Karpas-422 (cell line): ENCODE measurements around the gene TP73. TPM values are rescaled to one million over a fixed set of nuclear protein-coding genes. Genes with fewer than 3 reads are reported as not detected.

ENCODE experiments used
- DNase-seq: peaks from one replicate; pipeline ENCODE4 v3.0.0-alpha.2; 2015
- H2AFZ ChIP-seq: fragments of 200-600 bp; sonication (generic); 2 replicates; pipeline ENCODE4 v1.6.1; 2014; ENCODE audit warnings: antibody characterized with exemption, low read length, mixed read lengths
- H3K27ac ChIP-seq: fragments of 200-600 bp; sonication (generic); 2 replicates; pipeline ENCODE4 v1.5.1; 2014; ENCODE audit warnings: mild to moderate bottlenecking, low read length, moderate library complexity
- H3K27me3 ChIP-seq: fragments of 200-600 bp; sonication (generic); 2 replicates; pipeline ENCODE4 v1.6.1; 2014; ENCODE audit warnings: low read length, mixed read lengths
- H3K36me3 ChIP-seq: fragments of 200-600 bp; sonication (generic); 2 replicates; pipeline ENCODE4 v1.6.1; 2014; ENCODE audit warnings: low read length, mixed read lengths; ENCODE audit not compliant: insufficient read depth
- H3K4me1 ChIP-seq: fragments of 200-600 bp; sonication (generic); 2 replicates; pipeline ENCODE4 v1.6.1; 2014; ENCODE audit warnings: mild to moderate bottlenecking, low read length, mixed read lengths
- H3K4me2 ChIP-seq: fragments of 200-600 bp; sonication (generic); 2 replicates; pipeline ENCODE4 v1.6.1; 2014; ENCODE audit warnings: low read length, low read depth, mild to moderate bottlenecking; ENCODE audit not compliant: poor library complexity, severe bottlenecking
- H3K4me3 ChIP-seq: fragments of 200-600 bp; sonication (generic); 2 replicates; pipeline ENCODE4 v1.5.1; 2014; ENCODE audit warnings: mild to moderate bottlenecking, antibody characterized with exemption, low read length, mixed read lengths
- H3K79me2 ChIP-seq: fragments of 200-600 bp; sonication (generic); 2 replicates; pipeline ENCODE4 v1.6.1; 2014; ENCODE audit warnings: mild to moderate bottlenecking, low read length, mixed read lengths
- H3K9ac ChIP-seq: fragments of 200-600 bp; sonication (generic); 2 replicates; pipeline ENCODE4 v1.6.0; 2014; ENCODE audit warnings: low read length
- H3K9me2 ChIP-seq: fragments of 200-600 bp; sonication (generic), shearing (Covaris generic); replicated peaks from 2 replicates; pipeline ENCODE4 v1.6.0; 2014; ENCODE audit warnings: mild to moderate bottlenecking, low read length, moderate library complexity; ENCODE audit not compliant: insufficient read depth
- H3K9me3 ChIP-seq: fragments of 300-700, 200-600 bp; sonication (generic); 2 replicates; pipeline ENCODE4 v1.6.1; 2014; ENCODE audit warnings: low read length, mixed read lengths
- H4K20me1 ChIP-seq: fragments of 200-600 bp; sonication (generic); 2 replicates; pipeline ENCODE4 v1.6.1; 2014; ENCODE audit warnings: mild to moderate bottlenecking, antibody characterized with exemption, low read length, low read depth; ENCODE audit not compliant: insufficient read depth
- total RNA-seq: library from RNA; depleted of rRNA; stranded (reverse); fragments of >200 nt; shearing (Covaris generic); gene quantifications from 2 replicates; pipeline ENCODE4 v1.2.3, GENCODE V29; 2014; ENCODE audit warnings: low replicate concordance

The TP73 gene
- total RNA-seq, 1 experiment from 2014 or later: 0.52 TPM

- DNase-seq: no peak
- Histone ChIP-seq H3K4me1 (peaks cover 38% of the 10 kb centered on the region), H2AFZ (no peak overlapping the region), H3K79me2 (no peaks in the 10 kb centered on the region), H3K9me2 (no peaks in the 10 kb centered on the region), H3K4me3 (no peak overlapping the region), H3K9me3 (no peaks in the 10 kb centered on the region), H3K27me3 (no peaks in the 10 kb centered on the region), H3K27ac (no peak overlapping the region), H3K36me3 (no peaks in the 10 kb centered on the region), H3K4me2 (peak overlapping the region; percentile 20), H3K9ac (no peak overlapping the region), H4K20me1 (no peaks in the 10 kb centered on the region)
These were observed 8.4 kb downstream of the TP73 start for GRCh38 chr1:3660704-3661103.

GRCh38 chr1:3661631-3662030, 9.3 kb downstream of the TP73 start:
- Histone ChIP-seq H3K27ac (no peak overlapping the region), H2AFZ (no peak overlapping the region), H3K4me1 (peaks cover 38% of the 10 kb centered on the region), H3K4me2 (no peak overlapping the region), H3K4me3 (no peak overlapping the region), H3K9me3 (no peaks in the 10 kb centered on the region), H3K9me2 (no peaks in the 10 kb centered on the region), H3K27me3 (no peaks in the 10 kb centered on the region), H3K36me3 (no peaks in the 10 kb centered on the region), H3K79me2 (no peaks in the 10 kb centered on the region), H4K20me1 (no peaks in the 10 kb centered on the region), H3K9ac (no peak overlapping the region)
- DNase-seq: no peak

- H3K4me1 ChIP-seq: peaks cover 44% of the 10 kb centered on the region
- H2AFZ ChIP-seq: no peak overlapping the region
- H3K79me2 ChIP-seq: no peaks in the 10 kb centered on the region
- H3K36me3 ChIP-seq: no peaks in the 10 kb centered on the region
- H3K27me3 ChIP-seq: no peaks in the 10 kb centered on the region
- no peak overlapping the region for H3K9ac ChIP-seq
- no peaks in the 10 kb centered on the region for H3K9me3 ChIP-seq
- H3K4me2 ChIP-seq: no peak overlapping the region
- H3K9me2 ChIP-seq: no peaks in the 10 kb centered on the region
- DNase-seq: no peak
- H4K20me1 ChIP-seq: no peaks in the 10 kb centered on the region
- no peak overlapping the region for H3K4me3 ChIP-seq
- H3K27ac ChIP-seq: no peak overlapping the region
These were observed 9.9 kb downstream of the TP73 start for GRCh38 chr1:3662080-3662671.

GRCh38 chr1:3663999-3664699, 11.8 kb downstream of the TP73 start:
- no peak for DNase-seq
- Histone ChIP-seq H4K20me1 (no peaks in the 10 kb centered on the region), H3K9me2 (no peaks in the 10 kb centered on the region), H3K9me3 (no peaks in the 10 kb centered on the region), H3K4me2 (peak overlapping the region; percentile 57), H3K27me3 (no peaks in the 10 kb centered on the region), H3K4me1 (peaks cover 52% of the 10 kb centered on the region), H3K4me3 (peak overlapping the region; percentile 10; the same call in 1 of the 2 replicates), H3K36me3 (no peaks in the 10 kb centered on the region), H3K79me2 (no peaks in the 10 kb centered on the region), H3K9ac (peak overlapping the region; percentile 40), H2AFZ (peak overlapping the region; percentile 49; the same call in 1 of the 2 replicates), H3K27ac (peak overlapping the region; percentile 87)

DNA sequence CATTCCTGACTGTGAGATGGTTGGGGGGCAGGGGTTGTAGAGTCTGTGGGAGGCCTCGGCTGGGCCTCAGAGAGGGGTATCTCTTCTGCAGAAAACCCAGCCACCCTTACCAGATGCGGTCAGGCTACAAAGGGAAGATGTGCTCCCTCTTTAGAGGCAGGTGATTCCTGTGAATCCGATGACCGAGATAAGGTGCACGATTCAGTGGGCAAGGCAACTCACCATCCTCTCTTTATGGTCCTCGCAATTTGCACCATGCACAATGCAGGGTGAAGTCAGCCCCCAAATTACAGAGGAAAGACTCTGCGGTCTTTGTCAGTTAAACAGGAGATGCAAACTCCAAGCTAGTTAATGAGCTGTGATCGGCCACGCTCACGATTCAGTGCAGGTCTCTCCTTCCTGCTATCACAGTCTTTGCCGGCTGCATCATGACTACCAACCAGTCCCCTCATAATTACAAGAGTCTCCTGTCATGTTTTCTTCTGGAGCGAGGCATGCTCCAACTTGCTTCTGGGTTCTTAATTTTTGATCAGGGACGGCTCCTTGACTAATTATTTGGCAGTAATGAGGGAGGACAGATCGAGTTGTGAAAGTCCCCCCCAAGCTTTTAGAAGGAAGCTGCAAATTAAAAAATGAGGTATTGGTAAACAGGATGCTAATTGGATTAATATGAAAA, 12.5 kb downstream of the TP73 start:
- Histone ChIP-seq H3K79me2 (no peaks in the 10 kb centered on the region), H3K4me1 (peaks cover 52% of the 10 kb centered on the region), H4K20me1 (no peaks in the 10 kb centered on the region), H3K9ac (peak overlapping the region; percentile 40), H3K27ac (peak overlapping the region; percentile 87), H3K9me2 (no peaks in the 10 kb centered on the region), H3K9me3 (no peaks in the 10 kb centered on the region), H3K4me2 (peak overlapping the region; percentile 57), H3K27me3 (no peaks in the 10 kb centered on the region), H2AFZ (peak overlapping the region; percentile 49), H3K4me3 (peak overlapping the region; percentile 10; the same call in 1 of the 2 replicates), H3K36me3 (no peaks in the 10 kb centered on the region)
- peak; percentile 78 for DNase-seq

GRCh38 chr1:3668148-3668547, 15.8 kb downstream of the TP73 start:
- Histone ChIP-seq H3K4me2 (no peak overlapping the region), H4K20me1 (no peaks in the 10 kb centered on the region), H2AFZ (no peak overlapping the region), H3K36me3 (no peaks in the 10 kb centered on the region), H3K27me3 (no peaks in the 10 kb centered on the region), H3K9ac (no peak overlapping the region), H3K9me3 (no peaks in the 10 kb centered on the region), H3K4me3 (no peak overlapping the region), H3K4me1 (peaks cover 49% of the 10 kb centered on the region), H3K27ac (no peak overlapping the region), H3K9me2 (no peaks in the 10 kb centered on the region), H3K79me2 (no peaks in the 10 kb centered on the region)
- no peak for DNase-seq

DNA sequence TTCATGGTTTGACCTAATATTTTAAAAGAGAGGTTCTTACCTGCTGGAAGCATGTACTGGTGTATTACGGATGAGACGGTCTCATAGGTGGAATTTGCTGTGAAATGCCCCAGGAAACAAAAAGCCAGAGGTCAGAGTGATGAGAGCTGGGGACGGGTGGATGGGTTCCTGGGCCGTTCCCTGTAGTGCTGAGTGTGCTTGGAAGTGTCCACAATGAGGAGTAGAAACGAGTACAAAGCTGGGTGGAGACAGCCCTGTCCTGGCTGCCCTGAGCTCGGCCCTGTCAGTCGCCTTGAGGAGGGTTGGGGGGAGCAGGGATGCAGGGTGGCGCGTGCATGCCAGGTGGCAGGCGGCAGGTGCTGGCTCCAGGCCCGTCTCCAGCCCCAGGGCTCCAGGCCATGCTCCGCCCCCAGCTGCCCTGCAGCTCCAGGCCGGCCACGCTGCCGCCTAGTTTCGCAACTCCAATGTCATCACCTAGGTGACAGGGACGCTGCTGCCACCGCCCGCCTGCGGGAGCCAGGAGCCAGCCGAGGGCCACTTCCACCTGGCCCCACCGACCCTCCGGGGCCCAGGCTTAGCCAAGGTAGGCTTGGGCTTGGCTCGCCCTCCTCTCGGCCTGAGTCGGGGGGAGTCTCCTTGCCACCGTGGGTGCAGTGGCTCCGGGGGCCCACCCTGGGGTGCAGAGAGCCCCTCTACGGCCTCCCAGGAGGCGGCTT, 16.4 kb downstream of the TP73 start:
- Histone ChIP-seq H3K9ac (no peak overlapping the region), H2AFZ (no peak overlapping the region), H3K36me3 (no peaks in the 10 kb centered on the region), H3K79me2 (no peaks in the 10 kb centered on the region), H3K4me2 (no peak overlapping the region), H3K27me3 (no peaks in the 10 kb centered on the region), H4K20me1 (no peaks in the 10 kb centered on the region), H3K27ac (no peak overlapping the region), H3K4me1 (peaks cover 51% of the 10 kb centered on the region), H3K9me2 (no peaks in the 10 kb centered on the region), H3K4me3 (no peak overlapping the region), H3K9me3 (no peaks in the 10 kb centered on the region)
- DNase-seq: no peak

GRCh38 chr1:3669421-3669821, 17.1 kb downstream of the TP73 start:
- H3K9ac ChIP-seq: no peak overlapping the region
- DNase-seq: no peak
- no peaks in the 10 kb centered on the region for H3K27me3 ChIP-seq
- no peak overlapping the region for H3K4me3 ChIP-seq
- no peak overlapping the region for H3K4me2 ChIP-seq
- no peaks in the 10 kb centered on the region for H4K20me1 ChIP-seq
- H3K27ac ChIP-seq: no peak overlapping the region
- H3K4me1 ChIP-seq: peaks cover 44% of the 10 kb centered on the region
- no peaks in the 10 kb centered on the region for H3K9me2 ChIP-seq
- no peaks in the 10 kb centered on the region for H3K36me3 ChIP-seq
- H3K9me3 ChIP-seq: no peaks in the 10 kb centered on the region
- H3K79me2 ChIP-seq: no peaks in the 10 kb centered on the region
- no peak overlapping the region for H2AFZ ChIP-seq
